GM21367 (cell line): ENCODE results near the gene DAAM2.

ENCODE experiments used
- ATAC-seq: cut with Tn5 transposase; IDR thresholded peaks from one replicate; pipeline ENCODE4 v1.9.1; 2021; ENCODE audit not compliant: unreplicated experiment

The DAAM2 gene

GRCh38 chr6:39843305-39844020 is 51.3 kb downstream of the DAAM2 start:
- ATAC-seq: no peak

- ATAC-seq: no peak
These were observed 52.7 kb downstream of the DAAM2 start for GRCh38 chr6:39844866-39845265.

GRCh38 chr6:39847221-39847620 is 55.0 kb downstream of the DAAM2 start:
- ATAC-seq: no peak

- no peak for ATAC-seq
These were observed 56.0 kb downstream of the DAAM2 start for GRCh38 chr6:39848171-39848570.

- no peak for ATAC-seq
These were observed 57.1 kb downstream of the DAAM2 start for GRCh38 chr6:39849228-39849627.

- ATAC-seq: no peak
These were observed 57.6 kb downstream of the DAAM2 start for GRCh38 chr6:39849764-39850163.

GRCh38 chr6:39850736-39851297 is 58.6 kb downstream of the DAAM2 start:
- ATAC-seq: no peak

GRCh38 chr6:39851331-39851730 is 59.2 kb downstream of the DAAM2 start:
- no peak for ATAC-seq

GRCh38 chr6:39852324-39852723 is 60.1 kb downstream of the DAAM2 start:
- ATAC-seq: no peak

- no peak for ATAC-seq
These were observed 61.4 kb downstream of the DAAM2 start for GRCh38 chr6:39853604-39854003.

GRCh38 chr6:39855356-39855995 is 63.3 kb downstream of the DAAM2 start:
- ATAC-seq: no peak

- ATAC-seq: no peak
These were observed 66.8 kb downstream of the DAAM2 start for GRCh38 chr6:39859025-39859424.

GRCh38 chr6:39861663-39862062 is 69.5 kb downstream of the DAAM2 start:
- no peak for ATAC-seq

GRCh38 chr6:39865011-39865888 is 73.1 kb downstream of the DAAM2 start:
- no peak for ATAC-seq

GRCh38 chr6:39867592-39867991 is 75.4 kb downstream of the DAAM2 start:
- ATAC-seq: no peak

GRCh38 chr6:39870950-39871349 is 78.8 kb downstream of the DAAM2 start:
- ATAC-seq: no peak

- no peak for ATAC-seq
These were observed 81.3 kb downstream of the DAAM2 start for GRCh38 chr6:39873439-39873838.

GRCh38 chr6:39876111-39876510 is 83.9 kb downstream of the DAAM2 start:
- no peak for ATAC-seq

GRCh38 chr6:39876826-39877225 is 84.7 kb downstream of the DAAM2 start:
- ATAC-seq: no peak

GRCh38 chr6:39879535-39879934 is 87.4 kb downstream of the DAAM2 start:
- ATAC-seq: no peak

GRCh38 chr6:39880594-39880993 is 88.4 kb downstream of the DAAM2 start:
- no peak for ATAC-seq
